Endodermal cell (in vitro differentiated cells): Measurements from ENCODE around the gene XBP1. TPM values are rescaled to one million over a fixed set of nuclear protein-coding genes. Genes with fewer than 3 reads are reported as not detected.

Source experiments
- DNase-seq: peaks from one replicate; pipeline ENCODE4 v3.0.0-alpha.2; 2017
- H3K27ac ChIP-seq: 2 replicates; pipeline ENCODE4 v1.5.1; 2013; ENCODE audit warnings: mild to moderate bottlenecking, low read depth, low read length, moderate library complexity
- H3K27me3 ChIP-seq: 2 replicates; pipeline ENCODE4 v1.6.1; 2013; ENCODE audit warnings: mild to moderate bottlenecking, low read length, moderate library complexity; ENCODE audit not compliant: insufficient read depth, control insufficient read depth, poor library complexity, severe bottlenecking
- H3K36me3 ChIP-seq: 2 replicates; pipeline ENCODE4 v1.7.0; 2013; ENCODE audit warnings: mild to moderate bottlenecking, low read length, moderate library complexity; ENCODE audit not compliant: control insufficient read depth, insufficient read depth
- H3K4me1 ChIP-seq: one replicate; pipeline ENCODE4 v1.7.0; 2013; ENCODE audit warnings: low read length; ENCODE audit not compliant: control insufficient read depth, insufficient read depth
- H3K4me3 ChIP-seq: 2 replicates; pipeline ENCODE4 v1.5.1; 2013; ENCODE audit warnings: mild to moderate bottlenecking, low read length, moderate library complexity
- H3K9ac ChIP-seq: 2 replicates; pipeline ENCODE4 v1.6.1; 2013; ENCODE audit warnings: mild to moderate bottlenecking, low read length, moderate library complexity; ENCODE audit not compliant: poor library complexity, severe bottlenecking; ENCODE audit errors: extremely low read depth
- H3K9me3 ChIP-seq: 2 replicates; pipeline ENCODE4 v1.6.1; 2013; ENCODE audit warnings: mild to moderate bottlenecking, low read length, moderate library complexity; ENCODE audit not compliant: control insufficient read depth
- H3K27ac Mint-ChIP-seq: 2 replicates; pipeline ENCODE4 v1.8.0; 2020; ENCODE audit warnings: mixed read lengths
- H3K27me3 Mint-ChIP-seq: 2 replicates; pipeline ENCODE4 v1.8.0; 2021; ENCODE audit warnings: mild to moderate bottlenecking, mixed read lengths; ENCODE audit not compliant: insufficient read depth
- H3K36me3 Mint-ChIP-seq: 2 replicates; pipeline ENCODE4 v1.8.0; 2020; ENCODE audit warnings: low read depth, mixed read lengths
- H3K4me1 Mint-ChIP-seq: 2 replicates; pipeline ENCODE4 v1.8.0; 2020; ENCODE audit warnings: mixed read lengths
- H3K4me3 Mint-ChIP-seq: 2 replicates; pipeline ENCODE4 v1.8.0; 2020; ENCODE audit warnings: mild to moderate bottlenecking, moderate library complexity, mixed read lengths
- H3K9me3 Mint-ChIP-seq: 2 replicates; pipeline ENCODE4 v1.8.0; 2020; ENCODE audit warnings: mild to moderate bottlenecking, mixed read lengths
- WGBS, 2 experiments: methylation state at CpG; one replicate each; pipeline versions ENCODE4 v1.1.5 to v1.1.7; 2013; ENCODE audit warnings: missing lambda C conversion rate in 2 of 2, mixed read lengths in 1 of 2; ENCODE audit not compliant: insufficient coverage in 1 of 2, insufficient read length in 1 of 2; 5-methylcytosine and 5-hydroxymethylcytosine counted together
- total RNA-seq, 2 donors: library from RNA; stranded (reverse); fragmentation: NEBNext Ultra II Directional in 1 of 2; extraction: Animal tissue kit (Norgen Biotek cat#: 25700) in 1 of 2; gene quantifications; 2 replicates in 1 of 2; 3 replicates in 1 of 2; pipeline ENCODE4 v1.2.1, GENCODE V29; 2021
- TF ChIP-seq, protein P1 (sequence below): fragments of 200-600 bp; sonication (generic); conservative IDR thresholded peaks from 2 replicates; pipeline ENCODE4 v1.5.0; 2021; ENCODE audit warnings: antibody characterized with exemption, mild to moderate bottlenecking

The XBP1 gene
- total RNA-seq, 2 donors from 2014 or later, result 103 to 111 TPM

DNA sequence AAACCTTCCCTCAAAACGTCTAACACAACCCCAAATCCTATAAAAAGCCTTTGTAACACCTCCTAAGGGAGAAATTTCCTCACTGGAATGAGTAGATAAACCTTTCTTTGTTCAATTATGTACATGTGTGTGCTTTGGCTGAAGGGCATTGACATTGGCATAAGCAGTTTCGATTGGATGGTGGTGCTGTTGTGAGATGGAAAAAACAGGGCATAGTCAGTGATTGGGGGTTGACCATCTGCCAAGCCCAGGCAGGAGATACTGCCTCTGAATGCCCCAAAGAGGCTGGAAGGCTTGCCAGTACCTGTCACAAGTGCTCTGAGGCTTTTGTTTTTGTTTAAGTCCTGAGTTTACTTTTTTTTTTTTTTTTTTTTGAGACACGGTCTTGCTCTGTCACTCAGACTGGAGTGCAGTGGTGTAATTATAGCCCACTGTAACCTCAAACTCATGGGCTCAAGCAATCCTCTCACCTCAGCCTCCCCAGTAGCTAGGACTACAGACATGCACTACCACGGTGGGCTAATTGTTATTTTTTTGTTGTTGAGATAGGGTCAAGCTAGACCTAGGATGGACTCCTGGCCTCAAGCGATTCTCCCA, 29.1 kb downstream of the XBP1 start:
- DNase-seq, result no peak
- Mint-ChIP-seq H3K4me3 (no peak overlapping the region), H3K27ac (no peak overlapping the region), H3K4me1 (peaks cover 4% of the 10 kb centered on the region), H3K9me3 (peaks cover 11% of the 10 kb centered on the region), H3K36me3 (peaks cover 22% of the 10 kb centered on the region), H3K27me3 (no peaks in the 10 kb centered on the region)
- H3K27me3 ChIP-seq, result no peaks in the 10 kb centered on the region
- no peaks in the 10 kb centered on the region for H3K9me3 ChIP-seq
- peaks cover 18% of the 10 kb centered on the region for H3K36me3 ChIP-seq
- TF ChIP-seq, protein P1, sequence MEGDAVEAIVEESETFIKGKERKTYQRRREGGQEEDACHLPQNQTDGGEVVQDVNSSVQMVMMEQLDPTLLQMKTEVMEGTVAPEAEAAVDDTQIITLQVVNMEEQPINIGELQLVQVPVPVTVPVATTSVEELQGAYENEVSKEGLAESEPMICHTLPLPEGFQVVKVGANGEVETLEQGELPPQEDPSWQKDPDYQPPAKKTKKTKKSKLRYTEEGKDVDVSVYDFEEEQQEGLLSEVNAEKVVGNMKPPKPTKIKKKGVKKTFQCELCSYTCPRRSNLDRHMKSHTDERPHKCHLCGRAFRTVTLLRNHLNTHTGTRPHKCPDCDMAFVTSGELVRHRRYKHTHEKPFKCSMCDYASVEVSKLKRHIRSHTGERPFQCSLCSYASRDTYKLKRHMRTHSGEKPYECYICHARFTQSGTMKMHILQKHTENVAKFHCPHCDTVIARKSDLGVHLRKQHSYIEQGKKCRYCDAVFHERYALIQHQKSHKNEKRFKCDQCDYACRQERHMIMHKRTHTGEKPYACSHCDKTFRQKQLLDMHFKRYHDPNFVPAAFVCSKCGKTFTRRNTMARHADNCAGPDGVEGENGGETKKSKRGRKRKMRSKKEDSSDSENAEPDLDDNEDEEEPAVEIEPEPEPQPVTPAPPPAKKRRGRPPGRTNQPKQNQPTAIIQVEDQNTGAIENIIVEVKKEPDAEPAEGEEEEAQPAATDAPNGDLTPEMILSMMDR, result no peak
- no peak overlapping the region for H3K27ac ChIP-seq
- no peaks in the 10 kb centered on the region for H3K4me1 ChIP-seq
- H3K9ac ChIP-seq, result no peak overlapping the region
- WGBS, 2 experiments, result 83 to 90% methylated on average over 1 to 5 of the region's 5 CpGs
- no peak overlapping the region for H3K4me3 ChIP-seq

DNA sequence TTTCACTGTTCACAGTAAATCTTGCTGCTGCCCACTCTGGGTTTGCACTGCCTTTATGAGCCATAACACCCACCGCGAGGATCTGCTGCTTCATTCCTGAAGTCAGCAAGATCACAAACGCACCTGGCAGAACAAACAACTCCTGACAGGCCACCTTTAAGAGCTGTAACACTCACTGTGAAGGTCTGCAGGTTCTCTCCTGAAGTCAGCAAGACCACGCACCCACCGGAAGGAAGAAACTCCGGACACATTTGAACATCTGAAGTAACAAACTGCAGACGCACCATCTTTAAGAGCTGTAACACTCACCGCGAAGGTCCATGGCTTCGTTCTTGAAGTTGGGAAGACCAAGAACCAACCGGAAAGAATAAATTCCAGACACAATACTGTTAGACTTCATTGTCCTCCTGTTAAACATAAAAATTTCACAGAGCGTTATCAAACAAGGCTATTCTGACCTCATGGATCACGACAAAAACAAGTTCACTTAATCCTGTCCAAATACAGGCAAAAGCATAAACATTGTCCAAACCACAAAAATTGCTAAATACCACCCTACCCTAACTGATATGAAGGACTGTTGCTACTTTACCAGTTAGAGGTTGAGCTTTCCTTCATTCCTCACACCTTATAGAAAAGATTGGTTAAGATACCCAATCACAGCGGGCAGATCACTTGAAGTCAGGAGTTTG, 30.8 kb downstream of the XBP1 start:
- TF ChIP-seq, protein P1, result no peak
- Mint-ChIP-seq H3K27ac (no peak overlapping the region), H3K9me3 (peaks cover 11% of the 10 kb centered on the region), H3K4me1 (peaks cover 4% of the 10 kb centered on the region), H3K4me3 (no peak overlapping the region), H3K27me3 (no peaks in the 10 kb centered on the region), H3K36me3 (peaks cover 8% of the 10 kb centered on the region)
- H3K9ac ChIP-seq, result no peak overlapping the region
- no peak overlapping the region for H3K4me3 ChIP-seq
- peaks cover 2% of the 10 kb centered on the region for H3K36me3 ChIP-seq
- 96 to 99% methylated on average over 12 to 14 of the region's 14 CpGs for WGBS, 2 experiments
- H3K4me1 ChIP-seq, result no peaks in the 10 kb centered on the region
- no peak for DNase-seq
- H3K27me3 ChIP-seq, result no peaks in the 10 kb centered on the region
- H3K27ac ChIP-seq, result no peak overlapping the region
- H3K9me3 ChIP-seq, result no peaks in the 10 kb centered on the region

DNA sequence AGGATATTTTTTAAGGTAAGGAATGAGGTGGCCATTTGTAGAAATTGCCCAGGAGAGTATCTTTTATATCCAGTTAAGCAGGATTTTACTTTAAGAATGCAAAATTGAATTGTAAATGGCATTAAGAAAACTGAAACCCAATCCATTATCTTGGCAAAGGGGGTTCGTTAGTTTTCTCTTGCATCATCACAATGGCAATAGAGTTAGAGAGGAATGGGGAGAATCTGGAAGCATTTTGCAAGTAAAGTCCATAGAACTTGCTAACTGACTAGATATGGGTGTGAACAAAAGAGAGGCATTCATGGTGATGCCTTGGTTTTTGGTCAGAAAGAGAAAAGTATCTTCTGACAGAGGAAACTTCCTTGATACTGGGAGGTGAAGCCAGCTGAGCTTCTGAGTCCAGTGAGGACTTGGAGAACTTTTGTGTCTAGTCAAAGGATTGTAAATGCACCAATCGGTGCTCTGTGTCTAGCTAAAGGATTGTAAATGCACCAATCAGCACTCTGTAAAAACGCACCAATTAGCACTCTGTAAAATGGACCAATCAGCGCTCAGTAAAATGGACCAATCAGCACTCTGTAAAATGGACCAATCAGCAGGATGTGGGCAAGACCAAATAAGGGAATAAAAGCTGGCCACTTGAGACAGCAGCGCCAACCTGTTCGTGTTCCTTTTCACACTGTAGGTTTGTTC, 31.5 kb downstream of the XBP1 start:
- H3K4me3 ChIP-seq, result no peak overlapping the region
- peaks cover 11% of the 10 kb centered on the region for H3K9me3 Mint-ChIP-seq
- H3K9ac ChIP-seq, result no peak overlapping the region
- no peak overlapping the region for H3K27ac ChIP-seq
- H3K36me3 Mint-ChIP-seq, result peaks cover 5% of the 10 kb centered on the region
- no peaks in the 10 kb centered on the region for H3K4me1 ChIP-seq
- no peak overlapping the region for H3K4me3 Mint-ChIP-seq
- H3K27me3 Mint-ChIP-seq, result no peaks in the 10 kb centered on the region
- TF ChIP-seq, protein P1, result no peak
- no peak overlapping the region for H3K27ac Mint-ChIP-seq
- H3K27me3 ChIP-seq, result no peaks in the 10 kb centered on the region
- no peaks in the 10 kb centered on the region for H3K36me3 ChIP-seq
- 90 to 98% methylated on average over 6 of the region's 6 CpGs for WGBS, 2 experiments
- H3K4me1 Mint-ChIP-seq, result peaks cover 4% of the 10 kb centered on the region
- no peak for DNase-seq
- no peaks in the 10 kb centered on the region for H3K9me3 ChIP-seq
